Neuron (in vitro differentiated cells): ENCODE data around the gene STX17.
"Not testable (repeated sequence)": the region's sequence is repeated elsewhere in the genome, so short reads cannot be mapped to it uniquely, and the experiment has no call there.

Experiments used
- H2AFZ ChIP-seq: one replicate; pipeline ENCODE4 v1.6.1; 2013; ENCODE audit warnings: low read depth, mild to moderate bottlenecking, inconsistent platforms, low read length, moderate library complexity
- H3K27me3 ChIP-seq: one replicate; pipeline ENCODE4 v1.6.1; 2013; ENCODE audit warnings: low read length; ENCODE audit not compliant: insufficient read depth
- H3K36me3 ChIP-seq: one replicate; pipeline ENCODE4 v1.6.1; 2013; ENCODE audit warnings: low read length; ENCODE audit not compliant: insufficient read depth
- H3K4me1 ChIP-seq: one replicate; pipeline ENCODE4 v1.6.1; 2013; ENCODE audit warnings: low read length; ENCODE audit not compliant: insufficient read depth
- H3K4me3 ChIP-seq: 2 replicates; pipeline ENCODE4 v1.5.1; 2013; ENCODE audit warnings: mild to moderate bottlenecking, low read length, moderate library complexity
- H3K9me3 ChIP-seq: one replicate; pipeline ENCODE4 v1.6.1; 2013; ENCODE audit warnings: low read length

The STX17 gene

DNA sequence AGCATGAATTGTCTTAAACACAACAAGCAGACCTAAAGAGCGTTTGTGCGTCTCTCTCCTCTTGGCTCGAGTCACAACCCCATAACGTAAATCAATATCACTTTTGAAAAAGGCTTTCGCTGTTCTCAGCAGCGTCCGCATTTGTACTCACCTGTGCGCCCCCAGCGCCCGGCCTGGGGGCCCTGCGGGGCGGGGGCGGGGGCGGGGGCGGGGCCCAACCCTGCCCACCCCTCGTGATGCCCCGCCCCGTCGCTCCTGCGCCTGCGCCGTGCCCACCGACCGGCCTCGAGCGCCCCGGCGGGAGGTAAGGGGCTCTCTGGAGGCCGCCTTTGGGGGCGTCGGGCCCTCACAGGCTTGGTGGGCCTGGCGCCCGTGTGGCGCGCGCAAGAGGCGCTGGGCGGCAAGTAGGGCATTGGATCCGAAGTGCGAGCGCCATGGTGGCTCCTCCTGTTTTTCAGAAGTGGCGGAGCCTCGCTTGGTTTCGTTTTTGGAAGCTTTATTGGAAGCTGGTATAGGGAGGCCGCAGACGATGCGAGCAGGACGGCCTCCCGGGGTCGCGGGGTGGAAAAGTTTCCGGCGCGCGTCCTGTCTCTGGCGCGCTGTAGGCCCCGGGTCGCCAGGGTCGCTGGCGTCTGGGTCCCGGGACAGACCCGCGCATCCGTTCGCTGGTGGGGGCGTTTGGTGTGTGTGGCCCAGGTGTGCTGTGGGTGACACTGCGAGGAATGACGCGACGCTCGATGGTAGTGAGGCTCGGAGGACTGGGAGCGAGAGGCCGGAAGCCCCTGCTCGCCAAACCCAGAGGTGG, at the start of gene STX17:
Gene STX17, plus strand, starts transcription at position 252 of the 805 bp plus-strand sequence. CDS start 8,586 bp downstream, outside the sequence.
- H3K4me1 ChIP-seq: peaks cover 7% of the 10 kb centered on the region
- H3K27me3 ChIP-seq: no peaks in the 10 kb centered on the region
- no peaks in the 10 kb centered on the region for H3K9me3 ChIP-seq
- H3K4me3 ChIP-seq: peak within 1 kb of the TSS; percentile 96
- H3K36me3 ChIP-seq: no peaks in the 10 kb centered on the region
- peak within 1 kb of the TSS; percentile 94 for H2AFZ ChIP-seq

DNA sequence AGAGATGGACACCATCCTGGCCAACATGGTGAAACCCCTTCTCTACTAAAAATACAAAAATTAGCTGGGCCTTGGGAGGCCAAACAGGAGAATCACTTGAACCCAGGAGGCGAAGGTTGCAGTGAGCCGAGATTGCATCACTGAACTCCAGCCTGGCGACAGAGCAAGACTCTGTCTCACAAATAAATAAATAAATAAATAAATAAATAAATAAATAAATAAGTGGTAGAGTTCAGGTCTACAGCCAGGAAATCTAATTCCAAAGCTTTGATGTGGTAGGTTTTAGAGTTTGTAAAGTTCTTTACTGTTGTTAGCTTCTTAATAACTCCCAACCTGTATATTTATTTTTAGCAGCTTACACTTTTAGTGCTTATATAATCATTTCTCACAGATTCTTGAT, 48.9 kb upstream of the STX17 start:
- H3K4me3 ChIP-seq, H3K27me3 ChIP-seq, H3K36me3 ChIP-seq, H2AFZ ChIP-seq, H3K9me3 ChIP-seq: not testable (repeated sequence)
- H3K4me1 ChIP-seq: peaks cover 16% of the 10 kb centered on the region

DNA sequence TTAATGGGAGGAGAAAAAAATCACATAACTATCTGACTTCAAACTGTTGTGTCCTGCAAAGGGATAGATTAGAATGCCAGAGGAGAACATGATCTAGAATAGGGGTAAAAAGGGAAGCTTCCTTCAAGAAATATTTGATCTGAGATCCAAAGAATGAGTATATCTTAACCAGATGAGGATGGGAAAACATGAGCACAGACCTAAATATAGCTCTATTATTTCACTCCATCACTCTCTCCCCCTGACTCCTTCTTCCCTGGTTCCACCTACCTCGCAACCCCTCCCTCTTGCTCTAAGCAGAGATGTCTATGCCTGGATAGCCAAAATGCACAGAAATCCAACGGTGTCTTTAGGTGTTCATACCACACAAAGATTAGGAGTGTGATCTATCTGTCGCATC, 48.4 kb upstream of the STX17 start:
- no peak overlapping the region for H2AFZ ChIP-seq
- H3K9me3 ChIP-seq: no peaks in the 10 kb centered on the region
- H3K36me3 ChIP-seq: no peaks in the 10 kb centered on the region

GRCh38 chr9:99859243-99859980, 47.0 kb upstream of the STX17 start:
- no peaks in the 10 kb centered on the region for H3K9me3 ChIP-seq
- peaks cover 31% of the 10 kb centered on the region for H3K4me1 ChIP-seq
- peak overlapping the region; percentile 77 for H2AFZ ChIP-seq
- H3K36me3 ChIP-seq: no peaks in the 10 kb centered on the region
- H3K4me3 ChIP-seq: no peak overlapping the region
- no peaks in the 10 kb centered on the region for H3K27me3 ChIP-seq

More for the DNA sequence above, 48.4 kb upstream of the STX17 start:
- no peaks in the 10 kb centered on the region for H3K27me3 ChIP-seq
- H3K4me3 ChIP-seq: no peak overlapping the region
- peaks cover 21% of the 10 kb centered on the region for H3K4me1 ChIP-seq

DNA sequence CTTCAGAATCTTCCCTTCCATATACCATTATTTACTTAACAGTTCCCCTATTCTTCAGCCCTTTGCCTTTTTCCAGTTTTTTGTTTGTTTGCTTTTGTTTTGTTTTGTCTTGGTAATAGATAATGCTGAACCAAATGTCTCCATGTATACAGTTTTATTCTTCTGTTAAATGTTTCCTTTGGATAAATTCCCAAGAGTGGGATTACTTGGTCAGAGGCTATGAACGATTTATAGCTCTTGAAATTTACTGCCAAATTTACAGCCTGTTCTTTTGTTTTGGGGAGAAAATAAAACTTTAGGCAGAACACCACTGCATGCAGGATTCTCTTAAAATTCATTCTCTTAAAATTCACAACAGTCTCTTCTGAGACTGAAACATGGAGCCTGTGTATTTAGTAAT, 46.2 kb upstream of the STX17 start:
- Histone ChIP-seq H3K4me3 (no peak overlapping the region), H3K4me1 (peaks cover 31% of the 10 kb centered on the region), H3K36me3 (no peaks in the 10 kb centered on the region), H3K27me3 (no peaks in the 10 kb centered on the region), H3K9me3 (no peaks in the 10 kb centered on the region), H2AFZ (no peak overlapping the region)

GRCh38 chr9:99863955-99864354, 42.5 kb upstream of the STX17 start:
- H3K36me3 ChIP-seq: no peaks in the 10 kb centered on the region
- no peaks in the 10 kb centered on the region for H3K27me3 ChIP-seq
- peaks cover 28% of the 10 kb centered on the region for H3K4me1 ChIP-seq
- H2AFZ ChIP-seq: no peak overlapping the region
- no peaks in the 10 kb centered on the region for H3K9me3 ChIP-seq
- H3K4me3 ChIP-seq: no peak overlapping the region

- peaks cover 15% of the 10 kb centered on the region for H3K4me1 ChIP-seq
- no peaks in the 10 kb centered on the region for H3K36me3 ChIP-seq
- H2AFZ ChIP-seq: no peak overlapping the region
- H3K4me3 ChIP-seq: no peak overlapping the region
- H3K27me3 ChIP-seq: no peaks in the 10 kb centered on the region
- no peaks in the 10 kb centered on the region for H3K9me3 ChIP-seq
Observed at GRCh38 chr9:99866398-99866797, 40.1 kb upstream of the STX17 start.

- Histone ChIP-seq H3K4me1 (peaks cover 15% of the 10 kb centered on the region), H3K9me3 (no peaks in the 10 kb centered on the region), H3K36me3 (no peaks in the 10 kb centered on the region), H3K4me3 (no peak overlapping the region), H2AFZ (no peak overlapping the region), H3K27me3 (no peaks in the 10 kb centered on the region)
Observed at GRCh38 chr9:99867536-99867935, 38.9 kb upstream of the STX17 start.

GRCh38 chr9:99867968-99868367, 38.5 kb upstream of the STX17 start:
- Histone ChIP-seq H3K27me3 (no peaks in the 10 kb centered on the region), H3K9me3 (no peaks in the 10 kb centered on the region), H2AFZ (no peak overlapping the region), H3K36me3 (no peaks in the 10 kb centered on the region), H3K4me3 (no peak overlapping the region), H3K4me1 (peaks cover 11% of the 10 kb centered on the region)

DNA sequence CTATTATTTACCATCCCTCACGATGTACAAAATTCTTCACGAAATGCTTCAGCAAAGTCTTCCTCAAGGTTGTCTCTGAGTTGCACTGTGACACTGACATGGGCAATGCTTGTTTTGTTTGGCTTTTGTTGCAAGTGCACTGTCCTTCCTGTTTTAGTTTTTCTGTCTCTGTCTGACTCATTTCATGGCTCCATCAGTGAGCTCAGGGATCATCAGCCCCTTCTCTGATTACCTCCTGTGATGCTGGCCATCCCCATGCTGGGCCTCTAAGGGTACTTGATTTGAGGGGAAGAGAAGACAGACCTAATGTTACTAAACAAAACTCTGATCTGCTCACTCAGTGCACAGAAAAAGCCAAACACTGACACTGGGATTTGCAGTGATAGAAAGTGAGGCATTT, 37.6 kb upstream of the STX17 start:
- H3K9me3 ChIP-seq: no peaks in the 10 kb centered on the region
- no peak overlapping the region for H2AFZ ChIP-seq
- H3K36me3 ChIP-seq: no peaks in the 10 kb centered on the region
- no peak overlapping the region for H3K4me3 ChIP-seq
- H3K27me3 ChIP-seq: no peaks in the 10 kb centered on the region
- H3K4me1 ChIP-seq: peaks cover 3% of the 10 kb centered on the region

DNA sequence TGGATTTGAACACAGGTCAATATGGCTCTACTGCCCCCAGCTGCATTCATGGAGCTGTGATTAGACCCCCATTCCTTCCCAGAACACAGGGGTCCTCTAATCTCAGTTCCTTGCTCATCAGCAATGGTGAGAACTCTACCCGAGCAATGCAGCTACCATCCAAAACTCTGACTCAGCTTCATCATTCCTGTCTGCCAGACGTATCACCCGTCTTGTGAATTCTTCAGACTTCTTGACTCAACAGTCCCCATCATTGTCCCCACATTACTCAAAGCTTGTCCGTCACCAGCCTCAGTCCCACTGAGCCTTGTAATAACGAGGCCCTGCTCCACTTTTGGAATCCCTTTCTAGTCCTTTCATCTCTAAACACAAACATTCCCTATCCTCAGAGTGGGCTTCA, 36.3 kb upstream of the STX17 start:
- no peak overlapping the region for H3K4me3 ChIP-seq

GRCh38 chr9:99873531-99873930, 32.9 kb upstream of the STX17 start:
- Histone ChIP-seq H3K36me3 (no peaks in the 10 kb centered on the region), H3K27me3 (no peaks in the 10 kb centered on the region), H3K9me3 (no peaks in the 10 kb centered on the region), H3K4me3 (no peak overlapping the region), H2AFZ (no peak overlapping the region), H3K4me1 (no peaks in the 10 kb centered on the region)

More for the DNA sequence above, 36.3 kb upstream of the STX17 start:
- Histone ChIP-seq H3K27me3 (no peaks in the 10 kb centered on the region), H3K9me3 (no peaks in the 10 kb centered on the region), H3K36me3 (no peaks in the 10 kb centered on the region), H2AFZ (peak overlapping the region; percentile 21), H3K4me1 (no peaks in the 10 kb centered on the region)

GRCh38 chr9:99873943-99874584, 32.4 kb upstream of the STX17 start:
- Histone ChIP-seq H3K4me1 (peaks cover 2% of the 10 kb centered on the region), H2AFZ (no peak overlapping the region), H3K9me3 (no peaks in the 10 kb centered on the region), H3K4me3 (no peak overlapping the region), H3K36me3 (no peaks in the 10 kb centered on the region), H3K27me3 (no peaks in the 10 kb centered on the region)
